Mesendoderm (in vitro differentiated cells): ENCODE data around the gene ZBTB26.
"Not testable (repeated sequence)": the region's sequence is repeated elsewhere in the genome, so short reads cannot be mapped to it uniquely, and the experiment has no call there.

Experiments
- DNase-seq: peaks from one replicate; pipeline ENCODE4 v3.0.0; 2013
- H2AK5ac ChIP-seq: 2 replicates; pipeline ENCODE4 v1.6.1; 2013; ENCODE audit warnings: low read length, inconsistent platforms
- H2BK120ac ChIP-seq: 2 replicates; pipeline ENCODE4 v1.6.1; 2013; ENCODE audit warnings: low read depth, mild to moderate bottlenecking, low read length, moderate library complexity, mixed read lengths
- H2BK15ac ChIP-seq: replicated peaks from 2 replicates; pipeline ENCODE4 v1.6.1; 2013; ENCODE audit warnings: low read depth, mild to moderate bottlenecking, moderate library complexity
- H2BK5ac ChIP-seq: 2 replicates; pipeline ENCODE4 v1.6.1; 2013; ENCODE audit warnings: low read length, inconsistent platforms
- H3K18ac ChIP-seq: 2 replicates; pipeline ENCODE4 v1.6.1; 2013; ENCODE audit warnings: mild to moderate bottlenecking, low read length, mixed read lengths
- H3K23ac ChIP-seq: one replicate; pipeline ENCODE4 v1.6.1; 2013; ENCODE audit warnings: low read length
- H3K27ac ChIP-seq: 2 replicates; pipeline ENCODE4 v1.5.1; 2013; ENCODE audit warnings: low read depth, mild to moderate bottlenecking, inconsistent platforms, low read length, moderate library complexity
- H3K27me3 ChIP-seq: 2 replicates; pipeline ENCODE4 v1.6.1; 2013; ENCODE audit warnings: low read length, control low read depth, mild to moderate bottlenecking, inconsistent platforms; ENCODE audit not compliant: insufficient read depth, poor library complexity
- H3K36me3 ChIP-seq: 2 replicates; pipeline ENCODE4 v1.6.1; 2013; ENCODE audit warnings: low read length, inconsistent platforms; ENCODE audit not compliant: control insufficient read depth, insufficient read depth
- H3K4ac ChIP-seq: one replicate; pipeline ENCODE4 v1.6.1; 2013; ENCODE audit warnings: low read depth, mild to moderate bottlenecking, low read length, moderate library complexity
- H3K4me1 ChIP-seq: 2 replicates; pipeline ENCODE4 v1.6.1; 2013; ENCODE audit warnings: low read depth, low read length, inconsistent platforms; ENCODE audit not compliant: control insufficient read depth
- H3K4me2 ChIP-seq: 2 replicates; pipeline ENCODE4 v1.6.1; 2013; ENCODE audit warnings: low read length
- H3K4me3 ChIP-seq: 2 replicates; pipeline ENCODE4 v1.5.1; 2013; ENCODE audit warnings: mild to moderate bottlenecking, low read length
- H3K56ac ChIP-seq: one replicate; pipeline ENCODE4 v1.6.1; 2013; ENCODE audit warnings: low read length
- H3K79me1 ChIP-seq: 2 replicates; pipeline ENCODE4 v1.6.1; 2013; ENCODE audit warnings: low read length, inconsistent platforms
- H3K79me2 ChIP-seq: 2 replicates; pipeline ENCODE4 v1.6.1; 2013; ENCODE audit warnings: mild to moderate bottlenecking, low read length; ENCODE audit not compliant: control insufficient read depth, insufficient read depth
- H3K9ac ChIP-seq: 2 replicates; pipeline ENCODE4 v1.6.1; 2013; ENCODE audit warnings: low read length, inconsistent platforms
- H4K5ac ChIP-seq: one replicate; pipeline ENCODE4 v1.6.1; 2013; ENCODE audit warnings: low read length
- H4K8ac ChIP-seq: one replicate; pipeline ENCODE4 v1.6.1; 2013; ENCODE audit warnings: low read depth, mild to moderate bottlenecking, control low read depth, low read length, moderate library complexity
- WGBS: extraction: QIAGEN DNeasy Blood & Tissue Kit; methylation state at CpG from one replicate; pipeline ENCODE4 v1.1.7; 2013; ENCODE audit warnings: low lambda C conversion rate, missing lambda C conversion rate; ENCODE audit not compliant: insufficient coverage; ENCODE audit errors: extremely low coverage; 5-methylcytosine and 5-hydroxymethylcytosine counted together

ZBTB26 gene

DNA sequence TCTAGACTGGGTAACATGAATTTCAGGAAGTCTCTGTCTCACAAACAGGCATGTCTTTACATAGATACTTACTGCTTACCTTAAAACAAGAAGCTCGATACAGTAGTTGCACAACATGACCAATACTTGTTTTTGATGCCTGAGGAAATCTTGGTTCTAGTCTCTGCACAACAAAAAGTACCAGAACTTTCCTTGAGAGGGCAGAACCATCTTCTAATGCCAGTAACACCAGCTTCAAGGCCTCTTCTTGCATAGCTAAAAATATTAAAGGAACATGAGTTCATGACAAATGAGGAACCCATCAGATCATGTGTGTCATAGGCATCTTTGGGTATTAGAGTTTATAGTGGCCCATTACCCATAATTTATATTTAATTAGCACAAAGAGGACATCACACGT is 48.2 kb downstream of the ZBTB26 start:
- Histone ChIP-seq H2AK5ac (no peak overlapping the region), H3K79me1 (no peaks in the 10 kb centered on the region), H3K36me3 (peaks cover 4% of the 10 kb centered on the region)

DNA sequence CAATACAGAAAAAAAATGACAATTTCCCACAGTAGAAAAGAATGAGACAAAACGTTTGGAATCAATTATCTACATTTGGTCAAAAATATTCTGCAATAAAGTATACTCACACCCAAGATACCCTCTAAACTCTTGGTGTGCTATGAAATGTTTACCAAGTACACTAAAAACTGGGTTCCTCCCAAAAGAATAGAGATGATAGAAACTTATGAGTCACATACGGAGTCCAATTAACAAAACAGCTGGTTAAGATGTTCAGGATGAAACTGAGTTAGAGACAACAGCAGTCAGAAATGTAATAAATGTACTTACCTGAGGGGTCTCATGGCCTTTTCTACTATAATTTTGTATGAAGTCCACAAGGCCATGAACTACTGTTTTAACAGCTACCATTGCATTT is 51.9 kb downstream of the ZBTB26 start:
- H3K4me3 ChIP-seq, result no peak overlapping the region
- H2BK15ac ChIP-seq, result no peak overlapping the region
- no peak overlapping the region for H3K4ac ChIP-seq
- no peak overlapping the region for H2BK120ac ChIP-seq
- no peak overlapping the region for H2BK5ac ChIP-seq
- no peak overlapping the region for H3K56ac ChIP-seq
- no peak overlapping the region for H3K18ac ChIP-seq
- H4K5ac ChIP-seq, result no peak overlapping the region
- H3K36me3 ChIP-seq, result peaks cover 2% of the 10 kb centered on the region
- no peak overlapping the region for H3K4me2 ChIP-seq
- no peak overlapping the region for H3K9ac ChIP-seq
- no peaks in the 10 kb centered on the region for H3K27me3 ChIP-seq
- no peak overlapping the region for H3K27ac ChIP-seq
- no peaks in the 10 kb centered on the region for H3K79me1 ChIP-seq
- no peaks in the 10 kb centered on the region for H3K79me2 ChIP-seq
- H2AK5ac ChIP-seq, result no peak overlapping the region
- H3K4me1 ChIP-seq, result no peaks in the 10 kb centered on the region
- no peak for DNase-seq
- no peak overlapping the region for H3K23ac ChIP-seq
- WGBS, result no CpG with 5 or more reads among the region's 2 CpGs
- H4K8ac ChIP-seq, result no peak overlapping the region

More for the DNA sequence above, 48.2 kb downstream of the ZBTB26 start:
- H3K4me1 ChIP-seq, result no peaks in the 10 kb centered on the region
- H3K56ac ChIP-seq, result no peak overlapping the region
- H3K23ac ChIP-seq, result no peak overlapping the region
- H3K4me3 ChIP-seq, result no peak overlapping the region
- H3K79me2 ChIP-seq, result no peaks in the 10 kb centered on the region
- no peak overlapping the region for H2BK120ac ChIP-seq
- no peak overlapping the region for H2BK5ac ChIP-seq
- H4K8ac ChIP-seq, result no peak overlapping the region
- H3K27ac ChIP-seq, result no peak overlapping the region
- no peak overlapping the region for H3K4me2 ChIP-seq
- no peak overlapping the region for H3K9ac ChIP-seq
- no peaks in the 10 kb centered on the region for H3K27me3 ChIP-seq
- DNase-seq, result no peak
- no peak overlapping the region for H4K5ac ChIP-seq
- no peak overlapping the region for H3K4ac ChIP-seq
- no peak overlapping the region for H2BK15ac ChIP-seq
- H3K18ac ChIP-seq, result no peak overlapping the region
- WGBS, result 100% methylated on average over 1 of the region's 2 CpGs

DNA sequence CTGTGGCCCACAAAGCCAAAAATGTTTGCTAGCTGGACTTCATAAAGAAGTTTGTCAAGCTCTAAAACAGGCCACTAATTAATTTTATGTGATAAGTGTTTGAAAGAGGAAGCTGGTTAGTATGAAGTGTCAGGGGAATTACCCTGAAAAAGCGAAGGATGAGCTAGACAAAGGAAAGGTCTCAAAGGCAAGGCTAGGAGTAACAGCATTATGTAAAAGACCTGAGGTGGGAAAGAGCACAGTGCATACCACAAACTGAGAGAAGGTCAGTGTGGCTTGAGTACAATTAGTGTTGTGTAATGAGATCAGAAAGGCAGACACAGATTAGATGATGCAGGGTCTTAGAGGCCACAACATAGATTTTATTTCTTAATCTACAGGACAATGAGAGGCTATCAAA is 55.8 kb downstream of the ZBTB26 start:
- H3K56ac ChIP-seq, result no peak overlapping the region
- no peak overlapping the region for H4K5ac ChIP-seq
- no peak overlapping the region for H2AK5ac ChIP-seq
- H3K36me3 ChIP-seq, result peaks cover 3% of the 10 kb centered on the region
- no peak overlapping the region for H2BK120ac ChIP-seq
- H3K9ac ChIP-seq, result no peak overlapping the region
- no peaks in the 10 kb centered on the region for H3K27me3 ChIP-seq
- no CpG with 5 or more reads among the region's 1 CpG for WGBS
- no peak overlapping the region for H2BK5ac ChIP-seq
- H3K18ac ChIP-seq, result no peak overlapping the region
- H2BK15ac ChIP-seq, result no peak overlapping the region
- no peaks in the 10 kb centered on the region for H3K79me1 ChIP-seq
- H4K8ac ChIP-seq, result no peak overlapping the region
- no peak for DNase-seq
- H3K4me1 ChIP-seq, result no peaks in the 10 kb centered on the region
- no peak overlapping the region for H3K4ac ChIP-seq
- H3K4me2 ChIP-seq, result no peak overlapping the region
- H3K4me3 ChIP-seq, result no peak overlapping the region
- no peak overlapping the region for H3K23ac ChIP-seq
- no peak overlapping the region for H3K27ac ChIP-seq
- H3K79me2 ChIP-seq, result no peaks in the 10 kb centered on the region

DNA sequence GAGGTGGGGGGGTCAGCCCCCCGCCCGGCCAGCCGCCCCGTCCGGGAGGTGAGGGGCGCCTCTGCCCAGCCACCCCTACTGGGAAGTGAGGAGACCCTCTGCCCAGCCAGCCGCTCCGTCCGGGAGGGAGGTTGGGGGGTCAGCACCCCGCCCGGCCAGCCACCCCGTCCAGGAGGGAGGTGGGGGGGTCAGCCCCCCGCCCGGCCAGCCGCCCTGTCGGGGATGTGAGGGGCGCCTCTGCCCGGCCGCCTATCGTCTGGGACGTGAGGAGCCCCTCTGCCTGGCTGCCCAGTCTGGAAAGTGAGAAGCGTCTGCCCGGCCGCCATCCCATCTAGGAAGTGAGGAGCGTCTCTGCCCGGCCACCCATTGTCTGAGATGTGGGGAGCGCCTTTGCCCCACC is 64.0 kb downstream of the ZBTB26 start:
- H3K4me3 ChIP-seq, H3K4ac ChIP-seq, H3K27ac ChIP-seq, H3K18ac ChIP-seq, H3K9ac ChIP-seq, H3K27me3 ChIP-seq, H4K5ac ChIP-seq, H3K56ac ChIP-seq, H3K23ac ChIP-seq, H2BK15ac ChIP-seq, H4K8ac ChIP-seq, H3K79me1 ChIP-seq, H3K36me3 ChIP-seq, H2BK120ac ChIP-seq, H3K4me2 ChIP-seq, H3K4me1 ChIP-seq, H3K79me2 ChIP-seq, DNase-seq, H2BK5ac ChIP-seq, H2AK5ac ChIP-seq: not testable (repeated sequence)
- no CpG with 5 or more reads among the region's 27 CpGs for WGBS

DNA sequence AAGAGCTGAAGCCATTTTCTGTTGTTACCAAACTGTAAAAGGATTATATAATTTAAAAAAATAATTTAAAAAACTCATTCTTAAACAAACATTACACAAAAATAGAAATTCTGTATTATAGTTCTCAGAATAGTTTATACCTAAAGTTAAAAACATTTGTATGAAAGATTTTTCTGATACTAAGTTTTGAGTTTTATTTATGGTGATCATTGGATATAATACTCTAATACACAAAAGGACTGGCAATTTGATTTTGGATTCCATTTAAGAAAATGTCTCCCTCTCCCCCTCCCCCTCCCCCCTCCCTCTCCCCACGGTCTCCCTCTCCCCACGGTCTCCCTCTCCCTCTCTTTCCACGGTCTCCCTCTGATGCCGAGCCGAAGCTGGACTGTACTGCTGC is 65.2 kb downstream of the ZBTB26 start:
- Histone ChIP-seq H3K18ac (no peak overlapping the region), H3K27me3 (no peaks in the 10 kb centered on the region), H3K4ac (no peak overlapping the region), H3K79me2 (no peaks in the 10 kb centered on the region), H3K23ac (no peak overlapping the region), H3K36me3 (peaks cover 2% of the 10 kb centered on the region), H4K5ac (no peak overlapping the region), H3K9ac (no peak overlapping the region), H2BK15ac (no peak overlapping the region), H3K27ac (no peak overlapping the region), H3K56ac (no peak overlapping the region), H3K4me3 (no peak overlapping the region), H3K4me1 (no peaks in the 10 kb centered on the region), H3K4me2 (no peak overlapping the region), H3K79me1 (no peaks in the 10 kb centered on the region), H2BK120ac (no peak overlapping the region), H2BK5ac (no peak overlapping the region), H4K8ac (no peak overlapping the region), H2AK5ac (no peak overlapping the region)
- no peak for DNase-seq
- WGBS, result no CpG with 5 or more reads among the region's 5 CpGs
